WTC11 (cell line): ENCODE measurements around the gene SLC44A2. TPM values are rescaled to one million over a fixed set of nuclear protein-coding genes. Genes with fewer than 3 reads are reported as not detected.

ENCODE experiments used
- ATAC-seq: fragments of 200-7000 bp; cut with Tn5 transposase; 2 replicates; pipeline ENCODE4 v1.10.0; 2021; ENCODE audit warnings: mild to moderate bottlenecking, moderate library complexity
- CTCF ChIA-PET: fragments of 300-600 bp; sonication (Branson Sonifier 250); formaldehyde crosslinking; loops from one replicate; lab custom pipeline; 2021; ENCODE audit warnings: antibody characterized with exemption; lab: Charles Lee
- POLR2A ChIA-PET: fragments of 350-600 bp; sonication (Branson Sonifier 250); formaldehyde crosslinking; loops from one replicate; lab custom pipeline; 2021; ENCODE audit warnings: antibody characterized with exemption; lab: Charles Lee
- DNase-seq: peaks from one replicate; pipeline ENCODE4 v3.0.0; 2021; ENCODE audit warnings: low spot score
- H3K27ac Mint-ChIP-seq: 2 replicates; pipeline ENCODE4 v1.8.0; 2021; ENCODE audit warnings: mixed read lengths
- H3K27me3 Mint-ChIP-seq: 2 replicates; pipeline ENCODE4 v1.8.0; 2021; ENCODE audit warnings: low read depth, mild to moderate bottlenecking, moderate library complexity, mixed read lengths
- H3K36me3 Mint-ChIP-seq: 2 replicates; pipeline ENCODE4 v1.8.0; 2021; ENCODE audit warnings: mixed read lengths
- H3K4me1 Mint-ChIP-seq: 2 replicates; pipeline ENCODE4 v1.8.0; 2022; ENCODE audit warnings: mixed read lengths
- H3K4me3 Mint-ChIP-seq: 2 replicates; pipeline ENCODE4 v1.8.0; 2021; ENCODE audit warnings: mild to moderate bottlenecking, moderate library complexity, mixed read lengths
- H3K9me3 Mint-ChIP-seq: 2 replicates; pipeline ENCODE4 v1.8.0; 2021; ENCODE audit warnings: mixed read lengths
- AR ChIP-seq: fragments of 250-450 bp; sonication (Bioruptor Pico); IDR thresholded peaks from 2 replicates; pipeline ENCODE4 v1.9.0; 2021; ENCODE audit warnings: mild to moderate bottlenecking
- FOXP1 ChIP-seq: sonication (generic); formaldehyde crosslinking; IDR thresholded peaks from 2 replicates; pipeline ENCODE4 v1.8.0; 2022; ENCODE audit warnings: missing genetic modification reagents, mild to moderate bottlenecking, moderate library complexity, borderline replicate concordance
- IRF1 ChIP-seq: sonication (generic); formaldehyde crosslinking; IDR thresholded peaks from 2 replicates; pipeline ENCODE4 v1.8.0; 2023; ENCODE audit warnings: missing genetic modification reagents
- JUN ChIP-seq: sonication (generic); formaldehyde crosslinking; IDR thresholded peaks from 2 replicates; pipeline ENCODE4 v1.8.0; 2023; ENCODE audit warnings: mild to moderate bottlenecking, missing genetic modification reagents
- NFATC4 ChIP-seq: fragments of 250-450 bp; sonication (Bioruptor Pico); IDR thresholded peaks from 2 replicates; pipeline ENCODE4 v1.9.0; 2021; ENCODE audit warnings: mild to moderate bottlenecking
- RELA ChIP-seq: sonication (generic); formaldehyde crosslinking; IDR thresholded peaks from 2 replicates; pipeline ENCODE4 v1.8.1; 2022; ENCODE audit warnings: missing genetic modification reagents, mild to moderate bottlenecking, borderline replicate concordance
- SMAD3 ChIP-seq: sonication (generic); formaldehyde crosslinking; IDR thresholded peaks from 2 replicates; pipeline ENCODE4 v1.8.0; 2022; ENCODE audit warnings: missing genetic modification reagents, mild to moderate bottlenecking, borderline replicate concordance
- SOX15 ChIP-seq: fragments of 250-450 bp; sonication (Bioruptor Pico); IDR thresholded peaks from 2 replicates; pipeline ENCODE4 v1.9.0; 2021; ENCODE audit warnings: mild to moderate bottlenecking
- TCF7 ChIP-seq: sonication (generic); formaldehyde crosslinking; IDR thresholded peaks from 2 replicates; pipeline ENCODE4 v1.8.0; 2022; ENCODE audit warnings: mild to moderate bottlenecking, low read depth, missing genetic modification reagents, moderate library complexity
- TEAD4 ChIP-seq: sonication (generic); formaldehyde crosslinking; IDR thresholded peaks from 2 replicates; pipeline ENCODE4 v1.8.0; 2022; ENCODE audit warnings: mild to moderate bottlenecking, missing genetic modification reagents
- TP53 ChIP-seq: sonication (generic); formaldehyde crosslinking; IDR thresholded peaks from 2 replicates; pipeline ENCODE4 v1.8.1; 2023; ENCODE audit warnings: mild to moderate bottlenecking, missing genetic modification reagents
- USF1 ChIP-seq: sonication (generic); formaldehyde crosslinking; IDR thresholded peaks from 2 replicates; pipeline ENCODE4 v1.8.0; 2022; ENCODE audit warnings: mild to moderate bottlenecking, missing genetic modification reagents
- ZNF232 ChIP-seq: sonication (generic); formaldehyde crosslinking; IDR thresholded peaks from 2 replicates; pipeline ENCODE4 v1.8.0; 2022; ENCODE audit warnings: mild to moderate bottlenecking, missing genetic modification reagents
- ZNF281 ChIP-seq: sonication (generic); formaldehyde crosslinking; IDR thresholded peaks from 2 replicates; pipeline ENCODE4 v1.8.0; 2023; ENCODE audit warnings: mild to moderate bottlenecking, missing genetic modification reagents
- ZNF317 ChIP-seq: sonication (generic); formaldehyde crosslinking; IDR thresholded peaks from 2 replicates; pipeline ENCODE4 v1.8.1; 2023; ENCODE audit warnings: low read depth, mild to moderate bottlenecking, moderate library complexity, missing genetic modification reagents, borderline replicate concordance
- ZNF512 ChIP-seq: sonication (generic); formaldehyde crosslinking; IDR thresholded peaks from 2 replicates; pipeline ENCODE4 v1.8.1; 2022; ENCODE audit warnings: missing genetic modification reagents, borderline replicate concordance
- total RNA-seq: library from RNA; stranded (reverse); gene quantifications from 3 replicates; pipeline ENCODE4 v1.2.3, GENCODE V29; 2021

The SLC44A2 gene
- total RNA-seq, 1 experiment from 2014 or later = 109 TPM

GRCh38 chr19:10636304-10636972, 11.1 kb downstream of the SLC44A2 start:
- TF ChIP-seq FOXP1 = peak; percentile 60; the same call in 1 of the 2 replicates
- TF ChIP-seq SMAD3 (CRISPR knock-in tag) = no peak
- no peak for TF ChIP-seq ZNF232 (CRISPR knock-in tag)
- ChIA-PET POLR2A (no interaction called here), CTCF (interaction anchor here (0.6 to 1.9 kb wide), 4 partner anchors 8 to 153 kb away, joined by 3 to 10 read pairs (median 6); no protein-coding TSS in a partner anchor)
- Mint-ChIP-seq H3K9me3 (no peaks in the 10 kb centered on the region), H3K27me3 (no peaks in the 10 kb centered on the region), H3K4me1 (peaks cover 9% of the 10 kb centered on the region), H3K36me3 (peaks cover 66% of the 10 kb centered on the region), H3K4me3 (no peak overlapping the region), H3K27ac (peak overlapping the region; percentile 99)
- peak; percentile 61 for DNase-seq
- peak; percentile 93 for ATAC-seq

- POLR2A ChIA-PET = no interaction called here
Observed at GRCh38 chr19:10637894-10638293, 12.5 kb downstream of the SLC44A2 start.

More at GRCh38 chr19:10637894-10638293, 12.5 kb downstream of the SLC44A2 start:
- TF ChIP-seq USF1 (CRISPR knock-in tag) (no peak), TCF7 (CRISPR knock-in tag) (no peak), AR (no peak), SOX15 (no peak), TP53 (CRISPR knock-in tag) (no peak), ZNF512 (CRISPR knock-in tag) (no peak), TEAD4 (CRISPR knock-in tag) (no peak), ZNF317 (CRISPR knock-in tag) (no peak), NFATC4 (CRISPR knock-in tag) (no peak), IRF1 (no peak), ZNF281 (CRISPR knock-in tag) (no peak), JUN (no peak), RELA (CRISPR knock-in tag) (no peak)
- TF ChIP-seq, all 79 proteins: peak for 0
- peaks cover 21% of the 10 kb centered on the region for H3K4me1 Mint-ChIP-seq
- H3K9me3 Mint-ChIP-seq = no peaks in the 10 kb centered on the region
- no peak overlapping the region for H3K4me3 Mint-ChIP-seq
- H3K27me3 Mint-ChIP-seq = no peaks in the 10 kb centered on the region
- peaks cover 56% of the 10 kb centered on the region for H3K36me3 Mint-ChIP-seq
- DNase-seq (no peak), ATAC-seq (no peak)
- CTCF ChIA-PET = interaction anchor here (1.9 kb wide), 1 partner anchor 57 kb away, joined by 10 read pairs; no protein-coding TSS in a partner anchor
- no peak overlapping the region for H3K27ac Mint-ChIP-seq
